A549 (cell line): ENCODE data around the gene CAMKMT. TPM values are rescaled to one million over a fixed set of nuclear protein-coding genes. Genes with fewer than 3 reads are reported as not detected.

Experiments used
- ATAC-seq, 2 experiments: fragments of 200-7000 bp in 1 of 2; fragments of >200 bp in 1 of 2; cut with Nextera tagmentation in 1 of 2; cut with Tn5 transposase in 1 of 2; 3 replicates each; pipeline versions ENCODE4 v1.8.0 to v1.9.1; 2018 to 2020; ENCODE audit warnings: mild to moderate bottlenecking in 1 of 2, moderate library complexity in 1 of 2
- CTCF ChIA-PET: fragments of 300-600 bp; sonication (Branson Sonifier 250); formaldehyde crosslinking; extraction: SDS; loops from one replicate; lab custom pipeline; 2021; ENCODE audit warnings: antibody characterized with exemption, inconsistent platforms; lab: Yijun Ruan, JAX
- POLR2A ChIA-PET: fragments of 350-600 bp; formaldehyde crosslinking; extraction: SDS; loops from one replicate; lab custom pipeline; 2021; ENCODE audit warnings: antibody characterized with exemption, inconsistent platforms; lab: Yijun Ruan, JAX
- DNase-seq, 2 experiments: peaks; one replicate each; pipeline versions ENCODE4 v3.0.0 to v3.0.0-alpha.2; 2011 to 2016; ENCODE audit warnings: low read depth in 1 of 2, low spot score in 1 of 2
- FAIRE-seq: peaks from 2 replicates; lab custom pipeline; 2011; peaks lifted over from hg19 to GRCh38; lab: Jason Lieb, UNC
- H3K27ac ChIP-seq, 2 experiments: fragments of >200 bp; sonication (Bioruptor Twin); formaldehyde crosslinking; 3 replicates each; pipeline ENCODE4 v1.5.1; 2016 to 2017
- H3K4me1 ChIP-seq: fragments of >200 bp; sonication (Bioruptor Twin); formaldehyde crosslinking; 3 replicates; pipeline ENCODE4 v1.6.1; 2016
- H3K4me2 ChIP-seq: fragments of >200 bp; sonication (Bioruptor Twin); formaldehyde crosslinking; 3 replicates; pipeline ENCODE4 v1.6.1; 2016
- H3K4me3 ChIP-seq: fragments of >200 bp; sonication (Bioruptor Twin); formaldehyde crosslinking; 3 replicates; pipeline ENCODE4 v1.5.1; 2016
- H3K9me3 ChIP-seq: fragments of >200 bp; sonication (Bioruptor Twin); formaldehyde crosslinking; 3 replicates; pipeline ENCODE4 v1.6.1; 2016
- ATOH8 ChIP-seq: fragments of 250-450 bp; sonication (Bioruptor Pico); IDR thresholded peaks from 2 replicates; pipeline ENCODE4 v1.5.0; 2020; ENCODE audit warnings: low read depth, mild to moderate bottlenecking, moderate library complexity
- BHLHE40 ChIP-seq: IDR thresholded peaks from 2 replicates; pipeline ENCODE4 v1.6.1; 2012; ENCODE audit warnings: low read depth, low read length, inconsistent platforms
- CEBPB ChIP-seq, 2 experiments: fragments of >200 bp in 1 of 2; sonication (Bioruptor Twin) in 1 of 2; formaldehyde crosslinking in 1 of 2; IDR thresholded peaks; 2 replicates each; pipeline ENCODE4 v1.6.1; 2012 to 2016
- CHD2 ChIP-seq: fragments of 150-350 bp; IDR thresholded peaks from 2 replicates; pipeline ENCODE4 v1.6.1; 2014; ENCODE audit warnings: low read length; ENCODE audit not compliant: partially characterized antibody
- CHD4 ChIP-seq: fragments of 200-600 bp; sonication (generic); IDR thresholded peaks from 2 replicates; pipeline ENCODE4 v1.6.1; 2016; ENCODE audit warnings: antibody characterized with exemption, mild to moderate bottlenecking, borderline replicate concordance
- EP300 ChIP-seq, 2 experiments: fragments of >200 bp; sonication (Bioruptor Twin); formaldehyde crosslinking; IDR thresholded peaks; 2 replicates in 1 of 2; 3 replicates in 1 of 2; pipeline ENCODE4 v1.6.1; 2016 to 2017
- ESRRA ChIP-seq: fragments of 150-350 bp; IDR thresholded peaks from 2 replicates; pipeline ENCODE4 v1.6.1; 2014; ENCODE audit warnings: mild to moderate bottlenecking, low read length, borderline replicate concordance
- FOSB ChIP-seq: fragments of 250-450 bp; sonication (Bioruptor Pico); IDR thresholded peaks from 2 replicates; pipeline ENCODE4 v1.5.0; 2020; ENCODE audit warnings: mild to moderate bottlenecking, moderate library complexity
- FOXS1 ChIP-seq: fragments of 250-450 bp; sonication (Bioruptor Pico); IDR thresholded peaks from 2 replicates; pipeline ENCODE4 v1.5.0; 2020; ENCODE audit warnings: mild to moderate bottlenecking, moderate library complexity
- GATA3 ChIP-seq: IDR thresholded peaks from 2 replicates; pipeline ENCODE4 v1.6.1; 2012; ENCODE audit warnings: borderline replicate concordance
- HEYL ChIP-seq: fragments of 250-450 bp; sonication (Bioruptor Pico); IDR thresholded peaks from 2 replicates; pipeline ENCODE4 v1.8.0; 2021; ENCODE audit warnings: mild to moderate bottlenecking, moderate library complexity
- HOXB13 ChIP-seq: fragments of 250-450 bp; sonication (Bioruptor Pico); IDR thresholded peaks from 2 replicates; pipeline ENCODE4 v1.5.0; 2020; ENCODE audit warnings: low read depth, mild to moderate bottlenecking, moderate library complexity
- HOXB5 ChIP-seq: fragments of 250-450 bp; sonication (Bioruptor Pico); IDR thresholded peaks from 2 replicates; pipeline ENCODE4 v1.5.0; 2020; ENCODE audit warnings: mild to moderate bottlenecking, moderate library complexity
- JUN ChIP-seq, 2 experiments: fragments of >200 bp; sonication (Bioruptor Twin); formaldehyde crosslinking; IDR thresholded peaks; 2 replicates in 1 of 2; 3 replicates in 1 of 2; pipeline ENCODE4 v1.6.1; 2016 to 2017
- JUNB ChIP-seq: fragments of >200 bp; sonication (Bioruptor Twin); formaldehyde crosslinking; IDR thresholded peaks from 2 replicates; pipeline ENCODE4 v1.6.1; 2016
- MAFK ChIP-seq: fragments of 450-650 bp; IDR thresholded peaks from 2 replicates; pipeline ENCODE4 v1.6.1; 2014; ENCODE audit not compliant: partially characterized antibody
- MAX ChIP-seq: IDR thresholded peaks from 2 replicates; pipeline ENCODE4 v1.6.1; 2012
- MAZ ChIP-seq: fragments of 150-350 bp; IDR thresholded peaks from 2 replicates; pipeline ENCODE4 v1.6.1; 2014; ENCODE audit warnings: antibody characterized with exemption, low read depth, low read length, borderline replicate concordance
- MYC ChIP-seq: IDR thresholded peaks from 2 replicates; pipeline ENCODE4 v1.6.1; 2012; ENCODE audit warnings: mild to moderate bottlenecking, inconsistent platforms, low read length, improper control_type of control experiment, borderline replicate concordance
- NFE2L2 ChIP-seq: fragments of 150-350 bp; conservative IDR thresholded peaks from 2 replicates; pipeline ENCODE4 v1.6.1; 2014; ENCODE audit warnings: low read length
- NR3C1 ChIP-seq: fragments of >200 bp; sonication (Bioruptor Twin); formaldehyde crosslinking; IDR thresholded peaks from 3 replicates; pipeline ENCODE4 v1.6.1; 2017
- PBX3 ChIP-seq: IDR thresholded peaks from 2 replicates; pipeline ENCODE4 v1.6.1; 2012
- POLR2A ChIP-seq: IDR thresholded peaks from 2 replicates; pipeline ENCODE4 v1.6.1; 2012; ENCODE audit warnings: mild to moderate bottlenecking, low read length
- RNF2 ChIP-seq: fragments of 200-600 bp; sonication (generic); IDR thresholded peaks from 2 replicates; pipeline ENCODE4 v1.6.1; 2016; ENCODE audit warnings: low read depth, mild to moderate bottlenecking, antibody characterized with exemption, moderate library complexity, borderline replicate concordance
- SMC3 ChIP-seq: fragments of >200 bp; sonication (Bioruptor Twin); formaldehyde crosslinking; IDR thresholded peaks from 3 replicates; pipeline ENCODE4 v1.6.1; 2018; ENCODE audit warnings: inconsistent platforms
- ZC3H11A ChIP-seq: fragments of 450-650 bp; IDR thresholded peaks from 2 replicates; pipeline ENCODE4 v1.6.1; 2014; ENCODE audit warnings: antibody characterized with exemption, mild to moderate bottlenecking
- ZFP36 ChIP-seq: fragments of 450-650 bp; IDR thresholded peaks from 2 replicates; pipeline ENCODE4 v1.6.1; 2014; ENCODE audit warnings: borderline replicate concordance; ENCODE audit not compliant: partially characterized antibody
- ZNF302 ChIP-seq: fragments of 250-450 bp; sonication (Bioruptor Pico); IDR thresholded peaks from 2 replicates; pipeline ENCODE4 v1.9.0; 2021; ENCODE audit warnings: inconsistent platforms, mild to moderate bottlenecking, moderate library complexity
- ZSCAN20 ChIP-seq: fragments of 250-450 bp; sonication (Bioruptor Pico); IDR thresholded peaks from 2 replicates; pipeline ENCODE4 v1.8.0; 2022; ENCODE audit warnings: mild to moderate bottlenecking, moderate library complexity
- WGBS: methylation state at CpG from one replicate; pipeline ENCODE4 v1.1.6; 2017; ENCODE audit errors: missing lambda C conversion rate; 5-methylcytosine and 5-hydroxymethylcytosine counted together
- polyA plus RNA-seq, 4 experiments: library from polyadenylated mRNA; depleted of rRNA in 3 of 4; stranded (reverse); fragments of >200 nt; fragmentation: RNase III in 1 of 4; extraction: RNeasy Plus Mini Kit Qiagen cat#74134 plus additional on column Dnase treatment in 1 of 4; gene quantifications; 2 replicates in 3 of 4; 3 replicates in 1 of 4; pipeline ENCODE4 v1.2.3, GENCODE V29; 2011 to 2017

The CAMKMT gene
- polyA plus RNA-seq, 2 of the 4 experiments (the other 2 are of a cell fraction), result 6.5 to 15.7 TPM

GRCh38 chr2:44320832-44321231 lies 40.9 kb upstream of the CAMKMT start (continued):
- TF ChIP-seq HEYL (CRISPR knock-in tag) (no peak), CEBPB (IDR thresholded peaks at IDR 0.05) (no peak), ESRRA (no peak)

- FAIRE-seq (no peak), ATAC-seq (no peak), DNase-seq (no peak)
- no peak overlapping the region for H3K4me3 ChIP-seq
- no peak overlapping the region for H3K4me2 ChIP-seq
- 90% methylated on average over 5 of the region's 5 CpGs for WGBS
- H3K27ac ChIP-seq, result no peak overlapping the region
- POLR2A ChIA-PET, result no interaction called here
- CTCF ChIA-PET, result interaction anchor here (0.9 to 1.3 kb wide), 3 partner anchors 23 to 30 kb away, joined by 3 to 4 read pairs (median 4); no protein-coding TSS in a partner anchor
- no peaks in the 10 kb centered on the region for H3K9me3 ChIP-seq
- peaks cover 12% of the 10 kb centered on the region for H3K4me1 ChIP-seq
- TF ChIP-seq MAFK (peak; percentile 46), BHLHE40 (no peak)
Observed at GRCh38 chr2:44321360-44321759, 40.4 kb upstream of the CAMKMT start.

GRCh38 chr2:44324971-44325426 lies 36.7 kb upstream of the CAMKMT start:
- ChIA-PET POLR2A (no interaction called here), CTCF (interaction anchor here (2.0 kb wide), 1 partner anchor 29 kb away, joined by 7 read pairs; no protein-coding TSS in a partner anchor)
- 91% methylated on average over 1 of the region's 1 CpG for WGBS
- DNase-seq (no peak), ATAC-seq (peak in 1 of 2 experiments; percentile 39; a peak in 1 of 6 replicates)
- Histone ChIP-seq H3K4me3 (no peak overlapping the region), H3K27ac (no peak overlapping the region), H3K4me1 (peaks cover 12% of the 10 kb centered on the region), H3K4me2 (peak overlapping the region; percentile 41)
- TF ChIP-seq MAFK, result no peak
- TF ChIP-seq NFE2L2, result no peak
- no peak for TF ChIP-seq ZFP36
- no peak for TF ChIP-seq MAX
- no peak for TF ChIP-seq PBX3
- no peak for TF ChIP-seq ZNF302 (CRISPR knock-in tag)
- TF ChIP-seq MAZ, result no peak
- TF ChIP-seq HOXB5 (CRISPR knock-in tag), result no peak
- TF ChIP-seq ESRRA, result no peak
- TF ChIP-seq POLR2A, result no peak
- no peak for TF ChIP-seq SMC3
- TF ChIP-seq FOSB (CRISPR knock-in tag), result no peak
- TF ChIP-seq EP300 (IDR thresholded peaks at IDR 0.05), result no peak
- TF ChIP-seq FOXS1 (CRISPR knock-in tag), result no peak
- TF ChIP-seq ZC3H11A, result no peak
- no peak for TF ChIP-seq CHD4
- no peak for TF ChIP-seq MYC
- TF ChIP-seq JUNB, result no peak
- TF ChIP-seq HOXB13 (CRISPR knock-in tag), result no peak
- TF ChIP-seq, all 56 proteins: peak for 0
- no peaks in the 10 kb centered on the region for H3K9me3 ChIP-seq
- no peak for FAIRE-seq

GRCh38 chr2:44325897-44326296 lies 35.9 kb upstream of the CAMKMT start:
- Histone ChIP-seq H3K4me2 (no peak overlapping the region), H3K9me3 (no peaks in the 10 kb centered on the region), H3K27ac (no peak overlapping the region), H3K4me3 (no peak overlapping the region), H3K4me1 (peaks cover 15% of the 10 kb centered on the region)
- ATAC-seq (no peak), FAIRE-seq (peak; percentile 49), DNase-seq (no peak)
- ChIA-PET POLR2A (interaction anchor here (0.5 kb wide), 1 partner anchor 157 kb away, joined by 3 read pairs; the partner anchor contains the start of gene PPM1B), CTCF (interaction anchor here (0.6 to 1.5 kb wide), 5 partner anchors 31 to 797 kb away, joined by 3 to 4 read pairs (median 3); no protein-coding TSS in a partner anchor)
- TF ChIP-seq ATOH8 (CRISPR knock-in tag) (no peak), GATA3 (no peak), NR3C1 (no peak), CHD2 (no peak), RNF2 (no peak), JUN (IDR thresholded peaks at IDR 0.05) (no peak), ZSCAN20 (no peak), FOSB (CRISPR knock-in tag) (no peak)
- WGBS, result 81% methylated on average over 4 of the region's 4 CpGs
